C4-2B (cell line): ENCODE measurements around the gene IGFL1.

Experiments
- ZFX ChIP-seq: fragments of 450-650 bp; IDR thresholded peaks from 2 replicates; pipeline ENCODE4 v1.6.1; 2017
- TF ChIP-seq, protein P1 (sequence below): fragments of 450-650 bp; conservative IDR thresholded peaks from 2 replicates; pipeline ENCODE4 v1.5.1; 2017; ENCODE audit warnings: mild to moderate bottlenecking

DNA sequence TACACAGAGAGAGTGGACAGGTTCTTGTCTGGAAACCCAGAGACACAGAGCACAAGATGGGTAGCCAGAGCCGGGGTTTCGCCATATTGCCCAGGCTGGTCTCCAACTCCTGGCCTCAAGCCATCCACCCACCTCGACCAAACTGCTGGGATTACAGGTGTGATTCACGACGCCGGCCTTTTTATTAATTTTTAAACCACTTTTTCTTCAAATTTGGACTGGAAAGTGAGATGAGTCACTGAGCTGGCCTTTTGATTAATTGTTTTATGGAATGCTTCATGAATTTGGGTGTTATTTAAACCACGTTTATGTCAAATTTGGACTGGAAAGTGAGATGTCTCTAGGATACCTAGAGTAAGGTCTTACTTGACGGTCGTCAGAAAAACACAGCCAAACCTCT, 12.1 kb upstream of the IGFL1 start:
- TF ChIP-seq, protein P1, sequence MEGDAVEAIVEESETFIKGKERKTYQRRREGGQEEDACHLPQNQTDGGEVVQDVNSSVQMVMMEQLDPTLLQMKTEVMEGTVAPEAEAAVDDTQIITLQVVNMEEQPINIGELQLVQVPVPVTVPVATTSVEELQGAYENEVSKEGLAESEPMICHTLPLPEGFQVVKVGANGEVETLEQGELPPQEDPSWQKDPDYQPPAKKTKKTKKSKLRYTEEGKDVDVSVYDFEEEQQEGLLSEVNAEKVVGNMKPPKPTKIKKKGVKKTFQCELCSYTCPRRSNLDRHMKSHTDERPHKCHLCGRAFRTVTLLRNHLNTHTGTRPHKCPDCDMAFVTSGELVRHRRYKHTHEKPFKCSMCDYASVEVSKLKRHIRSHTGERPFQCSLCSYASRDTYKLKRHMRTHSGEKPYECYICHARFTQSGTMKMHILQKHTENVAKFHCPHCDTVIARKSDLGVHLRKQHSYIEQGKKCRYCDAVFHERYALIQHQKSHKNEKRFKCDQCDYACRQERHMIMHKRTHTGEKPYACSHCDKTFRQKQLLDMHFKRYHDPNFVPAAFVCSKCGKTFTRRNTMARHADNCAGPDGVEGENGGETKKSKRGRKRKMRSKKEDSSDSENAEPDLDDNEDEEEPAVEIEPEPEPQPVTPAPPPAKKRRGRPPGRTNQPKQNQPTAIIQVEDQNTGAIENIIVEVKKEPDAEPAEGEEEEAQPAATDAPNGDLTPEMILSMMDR = no peak
- no peak for TF ChIP-seq ZFX
